ENCODE measurements around the gene SCN8A. TPM values are rescaled to one million over a fixed set of nuclear protein-coding genes. Genes with fewer than 3 reads are reported as not detected.

Gene SCN8A
- polyA plus RNA-seq, 2 of the 4 experiments (the other 2 are of a cell fraction) = 1.8 to 4.8 TPM

DNA sequence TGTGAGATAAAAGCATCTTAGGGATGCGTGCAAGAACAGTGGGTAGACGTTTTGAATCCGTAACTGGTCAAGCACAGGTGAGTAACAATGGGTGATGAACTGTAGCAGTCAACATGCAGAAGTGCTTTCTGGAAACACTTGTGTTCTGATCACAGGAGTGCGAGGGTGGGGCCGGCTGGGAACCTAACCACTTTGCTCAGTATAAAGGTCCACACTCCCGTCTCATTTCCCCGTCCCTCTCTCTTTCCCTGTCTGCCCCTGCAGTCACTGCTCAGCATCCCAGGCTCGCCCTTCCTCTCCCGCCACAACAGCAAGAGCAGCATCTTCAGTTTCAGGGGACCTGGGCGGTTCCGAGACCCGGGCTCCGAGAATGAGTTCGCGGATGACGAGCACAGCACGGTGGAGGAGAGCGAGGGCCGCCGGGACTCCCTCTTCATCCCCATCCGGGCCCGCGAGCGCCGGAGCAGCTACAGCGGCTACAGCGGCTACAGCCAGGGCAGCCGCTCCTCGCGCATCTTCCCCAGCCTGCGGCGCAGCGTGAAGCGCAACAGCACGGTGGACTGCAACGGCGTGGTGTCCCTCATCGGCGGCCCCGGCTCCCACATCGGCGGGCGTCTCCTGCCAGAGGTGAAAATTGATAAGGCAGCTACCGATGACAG is 130.4 kb downstream of the SCN8A start:
- Histone ChIP-seq H3K4me3 (no peak overlapping the region), H3K4me2 (no peak overlapping the region), H3K9me3 (no peaks in the 10 kb centered on the region), H3K27ac (no peak overlapping the region), H3K4me1 (no peaks in the 10 kb centered on the region)
- no peak for ATAC-seq
- WGBS (ENCODE audit: missing lambda C conversion rate) = 93% methylated on average over 44 of the region's 44 CpGs
- no peak for DNase-seq (ENCODE audit: low read depth in 1 of 2, low spot score in 1 of 2)
- ChIA-PET POLR2A (no interaction called here), CTCF (no interaction called here)
- FAIRE-seq = no peak
- no peak for TF ChIP-seq TP53 (CRISPR knock-in tag; IDR thresholded peaks at IDR 0.05)
- TF ChIP-seq, protein P1, sequence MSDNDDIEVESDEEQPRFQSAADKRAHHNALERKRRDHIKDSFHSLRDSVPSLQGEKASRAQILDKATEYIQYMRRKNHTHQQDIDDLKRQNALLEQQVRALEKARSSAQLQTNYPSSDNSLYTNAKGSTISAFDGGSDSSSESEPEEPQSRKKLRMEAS (IDR thresholded peaks at IDR 0.05) = no peak
- no peak for TF ChIP-seq POLR2A (IDR thresholded peaks at IDR 0.05; ENCODE audit: low read length)
- no peak for TF ChIP-seq SREBF2 (IDR thresholded peaks at IDR 0.05)
- no peak for TF ChIP-seq GATA3 (IDR thresholded peaks at IDR 0.05; ENCODE audit: borderline replicate concordance)
- TF ChIP-seq FOXS1 (CRISPR knock-in tag; IDR thresholded peaks at IDR 0.05) = no peak
- no peak for TF ChIP-seq KDM5A (IDR thresholded peaks at IDR 0.05)
- TF ChIP-seq RFX5 (IDR thresholded peaks at IDR 0.05) = no peak
- no peak for TF ChIP-seq CBX8 (IDR thresholded peaks at IDR 0.05)
- no peak for TF ChIP-seq RCOR1 (IDR thresholded peaks at IDR 0.05; ENCODE audit: low read depth, low read length)
- TF ChIP-seq CHD4 (IDR thresholded peaks at IDR 0.05; ENCODE audit: borderline replicate concordance) = no peak
- TF ChIP-seq, protein P2, sequence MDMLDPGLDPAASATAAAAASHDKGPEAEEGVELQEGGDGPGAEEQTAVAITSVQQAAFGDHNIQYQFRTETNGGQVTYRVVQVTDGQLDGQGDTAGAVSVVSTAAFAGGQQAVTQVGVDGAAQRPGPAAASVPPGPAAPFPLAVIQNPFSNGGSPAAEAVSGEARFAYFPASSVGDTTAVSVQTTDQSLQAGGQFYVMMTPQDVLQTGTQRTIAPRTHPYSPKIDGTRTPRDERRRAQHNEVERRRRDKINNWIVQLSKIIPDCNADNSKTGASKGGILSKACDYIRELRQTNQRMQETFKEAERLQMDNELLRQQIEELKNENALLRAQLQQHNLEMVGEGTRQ (IDR thresholded peaks at IDR 0.05) = no peak
- TF ChIP-seq, protein P3, sequence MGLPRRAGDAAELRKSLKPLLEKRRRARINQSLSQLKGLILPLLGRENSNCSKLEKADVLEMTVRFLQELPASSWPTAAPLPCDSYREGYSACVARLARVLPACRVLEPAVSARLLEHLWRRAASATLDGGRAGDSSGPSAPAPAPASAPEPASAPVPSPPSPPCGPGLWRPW (IDR thresholded peaks at IDR 0.05) = no peak
- no peak for TF ChIP-seq MAFK (IDR thresholded peaks at IDR 0.05; ENCODE audit: partially characterized antibody)
- no peak for TF ChIP-seq HOXB5 (CRISPR knock-in tag; IDR thresholded peaks at IDR 0.05)
- TF ChIP-seq ELK1 (IDR thresholded peaks at IDR 0.05; ENCODE audit: low read depth, low read length) = no peak
- TF ChIP-seq BHLHE40 (IDR thresholded peaks at IDR 0.05; ENCODE audit: low read depth, low read length) = no peak
- no peak for TF ChIP-seq HEYL (CRISPR knock-in tag; IDR thresholded peaks at IDR 0.05)
- TF ChIP-seq REST (IDR thresholded peaks at IDR 0.05) = no peak

GRCh38 chr12:51722431-51722830 is 131.4 kb downstream of the SCN8A start:
- ATAC-seq = no peak
- POLR2A ChIA-PET = no interaction called here
- H3K4me2 ChIP-seq = no peak overlapping the region
- FAIRE-seq = no peak
- H3K27ac ChIP-seq = no peak overlapping the region
- CTCF ChIA-PET = interaction anchor here (1.0 kb wide), 1 partner anchor 94 kb away, joined by 3 read pairs; no protein-coding TSS in a partner anchor
- TF ChIP-seq CHD2 (IDR thresholded peaks at IDR 0.05; ENCODE audit: low read length, partially characterized antibody) (no peak), KDM5A (IDR thresholded peaks at IDR 0.05) (no peak), ZC3H11A (IDR thresholded peaks at IDR 0.05) (no peak), JUNB (IDR thresholded peaks at IDR 0.05) (no peak), RNF2 (IDR thresholded peaks at IDR 0.05; ENCODE audit: borderline replicate concordance, low read depth) (no peak), FOXS1 (CRISPR knock-in tag; IDR thresholded peaks at IDR 0.05) (no peak)
- no peaks in the 10 kb centered on the region for H3K4me1 ChIP-seq
- DNase-seq (ENCODE audit: low read depth in 1 of 2, low spot score in 1 of 2) = no peak
- no peak overlapping the region for H3K4me3 ChIP-seq
- no peaks in the 10 kb centered on the region for H3K9me3 ChIP-seq

All from A549 (cell line).